Loucy (cell line): ENCODE measurements around the gene TMEM247.

Source experiments
- H2AFZ ChIP-seq: fragments of 200-600 bp; sonication (generic); 2 replicates; pipeline ENCODE4 v1.6.0; 2016; ENCODE audit warnings: antibody characterized with exemption, mild to moderate bottlenecking, low read length, moderate library complexity
- H3F3A ChIP-seq: fragments of 200-600 bp; 2 replicates; pipeline ENCODE4 v1.6.0; 2016; ENCODE audit warnings: antibody characterized with exemption, low read depth, mild to moderate bottlenecking
- H3K27me3 ChIP-seq: fragments of 200-600 bp; sonication (generic); 2 replicates; pipeline ENCODE4 v1.6.1; 2014; ENCODE audit warnings: low read length, mild to moderate bottlenecking; ENCODE audit not compliant: insufficient read depth, poor library complexity, severe bottlenecking
- H3K36me3 ChIP-seq: fragments of 200-600 bp; sonication (generic); 2 replicates; pipeline ENCODE4 v1.6.1; 2016; ENCODE audit warnings: low read length; ENCODE audit not compliant: insufficient read depth
- H3K4me1 ChIP-seq: fragments of 200-600 bp; sonication (generic); 2 replicates; pipeline ENCODE4 v1.5.1; 2014; ENCODE audit warnings: low read length, mild to moderate bottlenecking; ENCODE audit not compliant: insufficient read depth, poor library complexity, severe bottlenecking
- H3K4me2 ChIP-seq: fragments of 200-600 bp; sonication (generic); 2 replicates; pipeline ENCODE4 v1.6.0; 2014; ENCODE audit warnings: antibody characterized with exemption, low read length, low read depth, mild to moderate bottlenecking; ENCODE audit not compliant: poor library complexity, severe bottlenecking
- H3K4me3 ChIP-seq: fragments of 200-600 bp; sonication (generic); 2 replicates; pipeline ENCODE4 v1.5.1; 2014; ENCODE audit warnings: low read length, mild to moderate bottlenecking, mixed read lengths; ENCODE audit not compliant: poor library complexity, severe bottlenecking
- H3K79me2 ChIP-seq: fragments of 200-600 bp; sonication (generic); 2 replicates; pipeline ENCODE4 v1.6.1; 2014; ENCODE audit warnings: low read length; ENCODE audit not compliant: insufficient read depth
- H3K9ac ChIP-seq: fragments of 200-600 bp; sonication (generic); 2 replicates; pipeline ENCODE4 v1.6.0; 2014; ENCODE audit warnings: mild to moderate bottlenecking, low read depth, low read length, moderate library complexity; ENCODE audit not compliant: poor library complexity, severe bottlenecking
- H3K9me2 ChIP-seq: fragments of 200-600 bp; sonication (generic); replicated peaks from 2 replicates; pipeline ENCODE4 v1.6.1; 2016; ENCODE audit warnings: low read depth, low read length, mixed read lengths
- H3K9me3 ChIP-seq: fragments of 200-600 bp; sonication (generic); 2 replicates; pipeline ENCODE4 v1.6.1; 2014; ENCODE audit warnings: mild to moderate bottlenecking, antibody characterized with exemption, low read length, low read depth; ENCODE audit not compliant: insufficient read depth
- H4K20me1 ChIP-seq: fragments of 200-600 bp; sonication (generic); 2 replicates; pipeline ENCODE4 v1.6.0; 2014; ENCODE audit warnings: antibody characterized with exemption, low read length, mild to moderate bottlenecking; ENCODE audit not compliant: insufficient read depth, poor library complexity, severe bottlenecking
- EZH2phosphoT487 ChIP-seq: fragments of 200-600 bp; IDR thresholded peaks from 2 replicates; pipeline ENCODE4 v1.6.1; 2018; ENCODE audit warnings: antibody characterized with exemption, mild to moderate bottlenecking, moderate library complexity, borderline replicate concordance
- TF ChIP-seq, protein P1 (sequence below): fragments of 200-600 bp; sonication (generic); conservative IDR thresholded peaks from 2 replicates; pipeline ENCODE4 v1.5.1; 2014; ENCODE audit warnings: mild to moderate bottlenecking, antibody characterized with exemption, low read length

TMEM247 gene

DNA sequence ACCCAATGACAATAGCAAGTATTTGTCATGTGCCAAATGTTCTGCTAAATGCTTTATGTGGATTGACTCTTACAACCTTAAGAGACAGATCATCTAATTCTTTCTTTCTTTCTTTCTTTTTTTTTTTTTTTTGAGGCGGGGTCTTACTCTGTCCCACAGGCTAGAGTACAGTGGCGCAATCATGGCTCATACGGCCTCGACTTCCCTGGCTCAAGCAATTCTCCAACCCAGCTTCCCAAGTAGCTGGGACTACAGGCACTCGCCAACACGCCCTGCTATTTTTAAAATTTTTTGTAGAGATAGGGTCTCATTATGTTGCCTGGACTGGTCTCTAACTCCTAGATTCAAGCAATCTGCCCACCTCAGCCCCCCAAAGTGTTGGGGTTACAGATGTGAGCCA is 21.4 kb downstream of the TMEM247 start:
- peak overlapping the region; percentile 92 for H3K4me2 ChIP-seq

DNA sequence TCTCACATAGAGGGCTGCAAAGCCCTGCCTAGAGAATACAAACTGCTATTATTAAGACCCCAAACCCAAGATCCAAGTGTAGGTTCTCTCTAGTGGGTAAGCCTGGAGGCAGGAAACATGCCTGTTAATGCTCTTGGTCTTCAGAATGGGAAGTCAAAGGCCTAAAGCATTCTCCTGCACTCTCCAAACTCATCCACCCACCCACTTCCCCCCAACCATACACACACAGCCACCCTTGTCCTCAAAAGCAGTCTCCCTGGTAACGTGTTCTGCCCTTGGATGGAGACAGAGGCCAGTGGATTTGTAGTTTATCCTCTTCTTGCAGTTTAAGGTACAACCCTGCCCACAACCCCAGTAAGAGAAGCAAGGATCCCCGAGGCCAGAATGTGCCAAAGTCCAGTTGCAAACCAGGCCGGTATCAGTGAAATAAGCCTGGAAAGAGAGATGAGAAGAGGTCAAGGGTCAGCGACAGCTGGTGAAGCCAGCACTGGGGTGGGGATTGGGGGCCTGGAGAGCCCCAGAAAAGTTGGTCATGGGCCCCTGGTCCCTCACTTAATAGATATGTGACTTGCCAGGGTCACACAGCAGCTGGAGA is 23.0 kb downstream of the TMEM247 start:
- Histone ChIP-seq H3K9ac (no peak overlapping the region), H4K20me1 (no peaks in the 10 kb centered on the region), H3K9me3 (no peaks in the 10 kb centered on the region)

More for the DNA sequence above, 21.4 kb downstream of the TMEM247 start:
- Histone ChIP-seq H4K20me1 (no peaks in the 10 kb centered on the region), H3K4me3 (peak overlapping the region; percentile 90), H3K9me2 (no peaks in the 10 kb centered on the region), H3K9ac (no peak overlapping the region), H3F3A (no peaks in the 10 kb centered on the region), H3K9me3 (no peaks in the 10 kb centered on the region), H2AFZ (peak overlapping the region; percentile 99; the same call in 1 of the 2 replicates), H3K4me1 (peaks cover 2% of the 10 kb centered on the region), H3K36me3 (no peaks in the 10 kb centered on the region), H3K79me2 (no peaks in the 10 kb centered on the region), H3K27me3 (peaks cover 15% of the 10 kb centered on the region)
- TF ChIP-seq, protein P1, sequence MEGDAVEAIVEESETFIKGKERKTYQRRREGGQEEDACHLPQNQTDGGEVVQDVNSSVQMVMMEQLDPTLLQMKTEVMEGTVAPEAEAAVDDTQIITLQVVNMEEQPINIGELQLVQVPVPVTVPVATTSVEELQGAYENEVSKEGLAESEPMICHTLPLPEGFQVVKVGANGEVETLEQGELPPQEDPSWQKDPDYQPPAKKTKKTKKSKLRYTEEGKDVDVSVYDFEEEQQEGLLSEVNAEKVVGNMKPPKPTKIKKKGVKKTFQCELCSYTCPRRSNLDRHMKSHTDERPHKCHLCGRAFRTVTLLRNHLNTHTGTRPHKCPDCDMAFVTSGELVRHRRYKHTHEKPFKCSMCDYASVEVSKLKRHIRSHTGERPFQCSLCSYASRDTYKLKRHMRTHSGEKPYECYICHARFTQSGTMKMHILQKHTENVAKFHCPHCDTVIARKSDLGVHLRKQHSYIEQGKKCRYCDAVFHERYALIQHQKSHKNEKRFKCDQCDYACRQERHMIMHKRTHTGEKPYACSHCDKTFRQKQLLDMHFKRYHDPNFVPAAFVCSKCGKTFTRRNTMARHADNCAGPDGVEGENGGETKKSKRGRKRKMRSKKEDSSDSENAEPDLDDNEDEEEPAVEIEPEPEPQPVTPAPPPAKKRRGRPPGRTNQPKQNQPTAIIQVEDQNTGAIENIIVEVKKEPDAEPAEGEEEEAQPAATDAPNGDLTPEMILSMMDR: no peak
- TF ChIP-seq EZH2phosphoT487: no peak

DNA sequence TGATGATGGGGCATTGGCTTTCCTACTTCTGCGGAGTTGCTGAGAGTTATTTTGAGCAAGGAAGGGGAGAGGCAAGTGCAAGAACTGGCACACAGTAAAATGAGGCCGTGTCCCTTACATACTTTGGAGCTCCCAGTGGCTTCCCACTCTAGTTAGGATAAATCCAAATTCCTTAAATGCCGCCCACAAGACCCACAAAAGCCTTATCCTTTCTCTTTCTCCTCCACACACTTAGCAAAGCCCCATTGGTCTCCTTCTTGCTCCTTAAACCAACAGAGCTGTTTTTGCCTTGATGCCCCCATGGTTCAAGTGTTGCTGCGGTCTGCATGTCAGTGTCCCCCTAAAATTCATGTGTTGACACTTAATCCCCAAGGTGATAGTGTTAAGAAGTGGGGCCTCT is 24.3 kb downstream of the TMEM247 start:
- H3K9me2 ChIP-seq: no peaks in the 10 kb centered on the region
- no peaks in the 10 kb centered on the region for H3K9me3 ChIP-seq
- no peak overlapping the region for H3K4me2 ChIP-seq
- TF ChIP-seq EZH2phosphoT487: no peak
- TF ChIP-seq, protein P1: no peak
- no peak overlapping the region for H3K9ac ChIP-seq
- no peak overlapping the region for H2AFZ ChIP-seq
- H3K4me3 ChIP-seq: no peak overlapping the region
- peaks cover 2% of the 10 kb centered on the region for H3K4me1 ChIP-seq
- peaks cover 3% of the 10 kb centered on the region for H3K27me3 ChIP-seq
- no peaks in the 10 kb centered on the region for H3K36me3 ChIP-seq
- no peaks in the 10 kb centered on the region for H3K79me2 ChIP-seq
- no peaks in the 10 kb centered on the region for H3F3A ChIP-seq
- H4K20me1 ChIP-seq: no peaks in the 10 kb centered on the region

More for the DNA sequence above, 23.0 kb downstream of the TMEM247 start:
- Histone ChIP-seq H3F3A (no peaks in the 10 kb centered on the region), H3K36me3 (no peaks in the 10 kb centered on the region), H3K4me3 (no peak overlapping the region), H3K79me2 (no peaks in the 10 kb centered on the region), H3K9me2 (no peaks in the 10 kb centered on the region), H3K27me3 (peaks cover 15% of the 10 kb centered on the region), H2AFZ (no peak overlapping the region), H3K4me1 (peaks cover 2% of the 10 kb centered on the region), H3K4me2 (no peak overlapping the region)
- TF ChIP-seq, protein P1: no peak
- no peak for TF ChIP-seq EZH2phosphoT487
